GM18526 (cell line): ENCODE measurements around the gene FH.

Experiments used
- POLR2A ChIP-seq: IDR thresholded peaks from 3 replicates; pipeline ENCODE4 v1.6.1; 2011; ENCODE audit not compliant: insufficient read length; ENCODE audit errors: extremely low read depth

The FH gene

DNA sequence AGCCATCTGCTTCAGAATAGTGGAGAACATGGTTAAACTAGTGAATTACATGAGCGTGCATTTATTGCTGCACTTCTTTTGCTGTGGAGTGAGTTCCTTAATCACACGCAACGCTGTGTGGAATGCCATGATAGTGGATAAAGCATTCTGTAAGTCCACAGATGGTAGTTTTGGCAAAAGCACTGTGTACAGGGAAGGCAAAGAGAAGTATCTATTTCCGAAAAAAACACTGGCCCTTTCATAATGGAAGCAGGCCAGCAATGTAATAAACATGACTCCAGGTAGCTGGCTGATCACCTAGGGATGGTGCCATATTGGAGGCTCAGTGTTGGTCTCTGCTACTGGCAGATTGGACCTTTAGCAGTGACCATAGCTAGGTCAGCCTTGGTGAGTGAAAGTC, 67.6 kb downstream of the FH start:
- TF ChIP-seq POLR2A, result no peak
